OCI-LY1 (cell line): ENCODE measurements around the gene KEAP1.
"Not testable (repeated sequence)": the region's sequence is repeated elsewhere in the genome, so short reads cannot be mapped to it uniquely, and the experiment has no call there.

Source experiments
- H2AFZ ChIP-seq: fragments of 200-600 bp; sonication (generic), shearing (Covaris generic); 2 replicates; pipeline ENCODE4 v1.6.0; 2014; ENCODE audit warnings: antibody characterized with exemption, mild to moderate bottlenecking, low read length
- H3F3A ChIP-seq: fragments of 200-600 bp; sonication (generic), shearing (Covaris generic); 2 replicates; pipeline ENCODE4 v1.6.0; 2014; ENCODE audit warnings: mild to moderate bottlenecking, antibody characterized with exemption, low read length, moderate library complexity; ENCODE audit not compliant: insufficient read depth
- H3K27ac ChIP-seq: fragments of 200-600 bp; sonication (generic); 2 replicates; pipeline ENCODE4 v1.5.1; 2014; ENCODE audit warnings: low read length, mixed run types, mild to moderate bottlenecking, low read depth; ENCODE audit not compliant: poor library complexity, severe bottlenecking
- H3K27me3 ChIP-seq: fragments of 200-600 bp; sonication (generic); 2 replicates; pipeline ENCODE4 v1.6.0; 2014; ENCODE audit warnings: antibody characterized with exemption, mild to moderate bottlenecking, low read length, moderate library complexity; ENCODE audit not compliant: insufficient read depth
- H3K36me3 ChIP-seq: fragments of 200-600 bp; sonication (generic); 2 replicates; pipeline ENCODE4 v1.6.1; 2014; ENCODE audit warnings: mild to moderate bottlenecking, antibody characterized with exemption, low read length, moderate library complexity, mixed read lengths; ENCODE audit not compliant: insufficient read depth
- H3K4me1 ChIP-seq: fragments of 200-600 bp; sonication (generic); 2 replicates; pipeline ENCODE4 v1.5.1; 2014; ENCODE audit warnings: mild to moderate bottlenecking, low read length, moderate library complexity; ENCODE audit not compliant: insufficient read depth, severe bottlenecking
- H3K4me2 ChIP-seq: fragments of 200-600 bp; sonication (generic), shearing (Covaris generic); 2 replicates; pipeline ENCODE4 v1.6.1; 2014; ENCODE audit warnings: low read length
- H3K4me3 ChIP-seq: fragments of 200-600 bp; sonication (generic); 2 replicates; pipeline ENCODE4 v1.5.1; 2014; ENCODE audit warnings: low read length, low read depth, mild to moderate bottlenecking, mixed read lengths; ENCODE audit not compliant: poor library complexity, severe bottlenecking
- H3K79me2 ChIP-seq: fragments of 200-600 bp; shearing (Covaris generic); 2 replicates; pipeline ENCODE4 v1.6.1; 2016; ENCODE audit warnings: mixed run types, low read length, mixed read lengths; ENCODE audit not compliant: insufficient read depth
- H3K9ac ChIP-seq: fragments of 200-600 bp; sonication (generic), shearing (Covaris generic); 2 replicates; pipeline ENCODE4 v1.6.1; 2014; ENCODE audit warnings: mild to moderate bottlenecking, low read length, mixed read lengths
- H3K9me2 ChIP-seq: fragments of 200-600 bp; sonication (generic), shearing (Covaris generic); 2 replicates; pipeline ENCODE4 v1.6.1; 2014; ENCODE audit warnings: low read depth, mild to moderate bottlenecking, low read length, mixed read lengths
- H3K9me3 ChIP-seq: fragments of 200-600 bp; shearing (Covaris generic); 2 replicates; pipeline ENCODE4 v1.6.1; 2014; ENCODE audit warnings: low read length, mixed read lengths
- H4K20me1 ChIP-seq: fragments of 200-600 bp; sonication (generic), shearing (Covaris generic); 2 replicates; pipeline ENCODE4 v1.6.0; 2016; ENCODE audit warnings: mild to moderate bottlenecking, low read length; ENCODE audit not compliant: insufficient read depth
- EZH2 ChIP-seq: fragments of 200-600 bp; sonication (generic), shearing (Covaris generic); IDR thresholded peaks from 2 replicates; pipeline ENCODE4 v1.8.0; 2017; ENCODE audit warnings: borderline replicate concordance, mixed run types, mild to moderate bottlenecking, antibody characterized with exemption, low read length, moderate library complexity, mixed read lengths
- TF ChIP-seq, protein P1 (sequence below): fragments of 200-600 bp; sonication (generic), shearing (Covaris generic); IDR thresholded peaks from 2 replicates; pipeline ENCODE4 v1.5.1; 2017; ENCODE audit warnings: mild to moderate bottlenecking, antibody characterized with exemption, low read length, moderate library complexity, mixed read lengths

The KEAP1 gene

DNA sequence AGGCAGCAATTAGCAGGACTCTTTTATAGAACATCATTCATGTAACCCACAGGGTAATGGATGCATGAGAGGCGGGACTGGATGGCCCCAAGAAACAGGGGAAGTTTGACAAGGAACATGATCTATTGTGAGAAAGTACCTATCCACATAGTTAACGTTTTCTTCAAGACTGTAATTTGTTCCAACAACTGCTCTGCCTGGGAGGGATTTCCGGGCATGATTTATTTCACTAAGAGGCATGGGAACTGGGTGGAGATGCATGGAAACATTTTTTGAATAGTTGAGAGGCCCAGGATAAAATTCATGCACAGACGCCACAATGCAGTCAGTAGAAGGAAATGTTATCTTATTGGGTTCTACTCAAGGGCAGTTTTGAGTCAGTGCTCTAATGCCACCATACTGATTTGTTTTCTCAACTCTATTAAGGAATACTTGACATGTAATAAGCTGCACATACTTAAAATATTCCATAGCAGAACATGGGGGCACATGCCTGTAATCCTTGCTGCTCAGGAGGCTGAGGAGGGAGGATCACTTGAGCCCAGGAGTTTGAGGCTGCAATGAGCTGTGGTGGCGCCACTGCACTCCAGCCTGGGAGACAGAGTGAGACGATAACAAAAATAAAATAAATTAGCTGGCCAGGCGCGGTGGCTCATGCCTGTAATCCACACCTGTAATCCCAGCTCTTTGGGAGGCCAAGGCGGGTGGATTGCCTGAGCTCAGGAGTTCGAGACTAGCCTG lies 30.7 kb upstream of the KEAP1 start:
- TF ChIP-seq, protein P1, sequence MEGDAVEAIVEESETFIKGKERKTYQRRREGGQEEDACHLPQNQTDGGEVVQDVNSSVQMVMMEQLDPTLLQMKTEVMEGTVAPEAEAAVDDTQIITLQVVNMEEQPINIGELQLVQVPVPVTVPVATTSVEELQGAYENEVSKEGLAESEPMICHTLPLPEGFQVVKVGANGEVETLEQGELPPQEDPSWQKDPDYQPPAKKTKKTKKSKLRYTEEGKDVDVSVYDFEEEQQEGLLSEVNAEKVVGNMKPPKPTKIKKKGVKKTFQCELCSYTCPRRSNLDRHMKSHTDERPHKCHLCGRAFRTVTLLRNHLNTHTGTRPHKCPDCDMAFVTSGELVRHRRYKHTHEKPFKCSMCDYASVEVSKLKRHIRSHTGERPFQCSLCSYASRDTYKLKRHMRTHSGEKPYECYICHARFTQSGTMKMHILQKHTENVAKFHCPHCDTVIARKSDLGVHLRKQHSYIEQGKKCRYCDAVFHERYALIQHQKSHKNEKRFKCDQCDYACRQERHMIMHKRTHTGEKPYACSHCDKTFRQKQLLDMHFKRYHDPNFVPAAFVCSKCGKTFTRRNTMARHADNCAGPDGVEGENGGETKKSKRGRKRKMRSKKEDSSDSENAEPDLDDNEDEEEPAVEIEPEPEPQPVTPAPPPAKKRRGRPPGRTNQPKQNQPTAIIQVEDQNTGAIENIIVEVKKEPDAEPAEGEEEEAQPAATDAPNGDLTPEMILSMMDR = no peak
- no peak for TF ChIP-seq EZH2
- Histone ChIP-seq H3K27ac (no peak overlapping the region), H3K9me2 (no peaks in the 10 kb centered on the region), H3K36me3 (no peaks in the 10 kb centered on the region), H3K4me3 (no peak overlapping the region), H3K4me1 (no peaks in the 10 kb centered on the region), H2AFZ (no peak overlapping the region), H3K79me2 (no peaks in the 10 kb centered on the region), H4K20me1 (no peaks in the 10 kb centered on the region), H3K4me2 (no peak overlapping the region), H3F3A (no peaks in the 10 kb centered on the region), H3K9ac (no peak overlapping the region), H3K27me3 (no peaks in the 10 kb centered on the region), H3K9me3 (no peaks in the 10 kb centered on the region)

DNA sequence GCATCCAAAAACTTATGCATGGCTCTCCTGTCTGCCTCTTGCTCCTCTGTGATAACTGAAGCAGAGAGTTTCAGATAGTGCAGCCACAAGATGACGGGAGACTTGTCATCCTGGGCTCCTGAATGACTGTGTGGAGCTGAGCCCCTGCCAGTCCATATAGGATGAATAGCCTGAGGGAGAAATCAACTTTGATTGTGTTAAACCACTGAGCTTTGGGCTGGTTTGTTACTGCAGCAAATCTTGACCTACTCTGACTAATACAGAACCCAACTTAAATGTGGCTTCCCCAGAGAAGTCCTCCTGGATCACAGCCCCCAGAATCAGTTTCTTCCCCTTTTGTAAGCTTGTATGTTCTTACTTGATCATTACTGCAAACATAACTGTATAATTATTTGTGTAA lies 29.3 kb upstream of the KEAP1 start:
- H3K4me1 ChIP-seq = no peaks in the 10 kb centered on the region
- no peaks in the 10 kb centered on the region for H4K20me1 ChIP-seq
- no peaks in the 10 kb centered on the region for H3K9me3 ChIP-seq
- no peak overlapping the region for H3K4me2 ChIP-seq
- no peaks in the 10 kb centered on the region for H3F3A ChIP-seq
- no peaks in the 10 kb centered on the region for H3K9me2 ChIP-seq
- no peak overlapping the region for H2AFZ ChIP-seq
- no peaks in the 10 kb centered on the region for H3K79me2 ChIP-seq
- TF ChIP-seq, protein P1 = no peak
- no peak for TF ChIP-seq EZH2
- no peak overlapping the region for H3K27ac ChIP-seq
- H3K4me3 ChIP-seq = no peak overlapping the region
- H3K27me3 ChIP-seq = no peaks in the 10 kb centered on the region
- no peaks in the 10 kb centered on the region for H3K36me3 ChIP-seq
- no peak overlapping the region for H3K9ac ChIP-seq

DNA sequence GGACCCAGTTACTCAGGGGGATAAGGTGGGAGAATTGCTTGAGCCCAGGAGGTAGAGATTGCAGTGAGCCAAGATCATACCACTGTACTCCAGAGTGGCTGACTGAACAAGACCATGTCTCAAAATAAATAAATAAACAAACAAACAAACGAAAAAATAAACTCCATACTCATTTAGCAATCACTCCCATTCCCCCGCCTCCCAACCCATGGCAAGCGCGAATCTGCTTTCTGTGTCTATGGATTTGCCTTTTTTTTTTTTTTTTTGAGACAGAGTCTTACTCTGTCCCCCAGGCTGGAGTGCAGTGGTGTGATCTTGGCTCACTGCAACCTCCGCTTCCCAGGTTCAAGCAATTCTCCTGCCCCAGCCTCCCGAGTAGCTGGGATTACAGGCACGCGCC lies 23.7 kb upstream of the KEAP1 start:
- not testable (repeated sequence) for H3K9ac ChIP-seq, H4K20me1 ChIP-seq, H3K9me3 ChIP-seq, H3F3A ChIP-seq, H3K4me2 ChIP-seq, H3K27me3 ChIP-seq, H3K4me1 ChIP-seq, H3K27ac ChIP-seq, H3K9me2 ChIP-seq, H3K79me2 ChIP-seq, H2AFZ ChIP-seq, H3K4me3 ChIP-seq, H3K36me3 ChIP-seq

DNA sequence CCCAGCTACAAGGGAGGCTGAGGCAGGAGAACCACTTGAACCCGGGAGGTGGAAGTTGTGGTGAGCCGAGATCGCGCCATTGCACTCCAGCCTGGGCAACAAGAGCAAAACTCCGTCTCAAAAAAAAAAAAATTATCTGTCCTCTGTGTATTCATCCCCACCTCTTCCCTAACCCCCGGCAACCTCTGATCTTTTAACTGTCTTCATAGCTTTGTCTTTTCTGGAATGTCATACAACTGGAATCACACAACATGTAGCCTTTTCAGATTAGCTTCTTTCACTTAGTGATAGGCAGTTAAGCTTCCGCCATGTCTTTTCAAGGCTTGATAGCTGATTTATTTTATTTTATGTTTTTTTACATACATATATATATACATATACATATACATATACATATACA lies 22.5 kb upstream of the KEAP1 start:
- no peaks in the 10 kb centered on the region for H3F3A ChIP-seq
- no peaks in the 10 kb centered on the region for H3K9me2 ChIP-seq
- H3K9ac ChIP-seq = no peak overlapping the region
- TF ChIP-seq EZH2 = no peak
- TF ChIP-seq, protein P1 = no peak
- H4K20me1 ChIP-seq = no peaks in the 10 kb centered on the region
- H3K79me2 ChIP-seq = no peaks in the 10 kb centered on the region
- H3K9me3 ChIP-seq = no peaks in the 10 kb centered on the region
- no peak overlapping the region for H3K4me2 ChIP-seq
- H3K4me1 ChIP-seq = no peaks in the 10 kb centered on the region
- no peak overlapping the region for H3K27ac ChIP-seq
- peaks cover 8% of the 10 kb centered on the region; the same call in 1 of the 2 replicates for H3K27me3 ChIP-seq
- no peak overlapping the region for H3K4me3 ChIP-seq
- H2AFZ ChIP-seq = no peak overlapping the region
- no peaks in the 10 kb centered on the region for H3K36me3 ChIP-seq
